Measurements from ENCODE around the gene UBL4A.

Gene UBL4A

DNA sequence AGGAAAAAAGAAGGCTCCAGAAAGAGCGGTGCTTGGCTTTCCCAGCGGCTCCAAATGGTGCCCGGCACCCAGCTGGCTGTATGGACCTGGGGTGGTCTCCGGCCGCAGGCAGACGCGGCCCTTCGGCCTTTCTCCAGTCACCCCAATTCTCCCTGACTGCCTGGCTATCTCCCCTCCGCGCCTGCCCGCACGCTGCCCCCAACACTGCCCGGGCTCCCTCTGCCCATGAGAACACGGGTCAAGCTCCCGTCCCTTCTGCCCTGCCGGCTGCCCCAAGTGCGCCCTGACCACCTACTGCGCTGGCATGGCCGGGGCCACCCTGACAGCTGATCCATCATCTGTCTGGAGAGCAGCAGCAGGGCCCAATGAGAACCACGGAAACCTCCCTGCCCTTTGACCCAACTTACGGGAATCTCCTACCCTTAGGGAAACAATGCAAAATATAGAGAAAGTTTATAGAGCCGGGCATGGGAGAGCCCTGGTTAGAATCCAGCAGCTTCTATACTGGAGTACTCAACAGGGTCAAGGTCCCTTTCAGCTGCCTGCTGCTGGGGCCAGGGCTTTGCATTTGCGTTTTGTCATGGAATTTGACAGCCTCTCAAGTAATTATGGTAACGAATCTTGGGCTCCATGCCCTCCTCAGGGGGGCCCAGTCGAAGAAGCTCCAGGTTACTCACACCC lies 30.8 kb upstream of the UBL4A start:
- H3K27me3 ChIP-seq (ENCODE audit: insufficient read depth, low read length, poor library complexity) = no peaks in the 10 kb centered on the region
- no peaks in the 10 kb centered on the region for H3K9me3 ChIP-seq (ENCODE audit: insufficient read depth, low read length, severe bottlenecking)
- no peak for ATAC-seq (ENCODE audit: insufficient read depth, low read depth)
- DNase-seq = no peak
- peaks cover 11% of the 10 kb centered on the region for H3K79me2 ChIP-seq (ENCODE audit: insufficient read depth, low read length)
- H3K9ac ChIP-seq (ENCODE audit: low read depth, low read length) = no peak overlapping the region; the same call in 1 of the 2 replicates
- no peaks in the 10 kb centered on the region for H3K36me3 ChIP-seq (ENCODE audit: insufficient read depth, low read length)
- peaks cover 19% of the 10 kb centered on the region for H3K4me1 ChIP-seq (ENCODE audit: insufficient read depth, low read length)
- no peaks in the 10 kb centered on the region for H4K20me1 ChIP-seq (ENCODE audit: insufficient read depth, low read length)
- peak overlapping the region in 1 of 2 experiments; percentile 69; a peak in 1 of 4 replicates for H3K4me3 ChIP-seq (ENCODE audit: low read depth in 1 of 2, low read length in 2 of 2)
- H2AFZ ChIP-seq (ENCODE audit: low read depth, low read length) = no peak overlapping the region
- TF ChIP-seq, protein P1, sequence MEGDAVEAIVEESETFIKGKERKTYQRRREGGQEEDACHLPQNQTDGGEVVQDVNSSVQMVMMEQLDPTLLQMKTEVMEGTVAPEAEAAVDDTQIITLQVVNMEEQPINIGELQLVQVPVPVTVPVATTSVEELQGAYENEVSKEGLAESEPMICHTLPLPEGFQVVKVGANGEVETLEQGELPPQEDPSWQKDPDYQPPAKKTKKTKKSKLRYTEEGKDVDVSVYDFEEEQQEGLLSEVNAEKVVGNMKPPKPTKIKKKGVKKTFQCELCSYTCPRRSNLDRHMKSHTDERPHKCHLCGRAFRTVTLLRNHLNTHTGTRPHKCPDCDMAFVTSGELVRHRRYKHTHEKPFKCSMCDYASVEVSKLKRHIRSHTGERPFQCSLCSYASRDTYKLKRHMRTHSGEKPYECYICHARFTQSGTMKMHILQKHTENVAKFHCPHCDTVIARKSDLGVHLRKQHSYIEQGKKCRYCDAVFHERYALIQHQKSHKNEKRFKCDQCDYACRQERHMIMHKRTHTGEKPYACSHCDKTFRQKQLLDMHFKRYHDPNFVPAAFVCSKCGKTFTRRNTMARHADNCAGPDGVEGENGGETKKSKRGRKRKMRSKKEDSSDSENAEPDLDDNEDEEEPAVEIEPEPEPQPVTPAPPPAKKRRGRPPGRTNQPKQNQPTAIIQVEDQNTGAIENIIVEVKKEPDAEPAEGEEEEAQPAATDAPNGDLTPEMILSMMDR (IDR thresholded peaks at IDR 0.05; ENCODE audit: borderline replicate concordance, extremely low read depth, low read length, poor library complexity, severe bottlenecking) = no peak
- TF ChIP-seq EZH2 (IDR thresholded peaks at IDR 0.05; ENCODE audit: borderline replicate concordance, low read depth, low read length, severe bottlenecking) = no peak
- H3K27ac ChIP-seq (ENCODE audit: low read length) = no peak overlapping the region
- H3K4me2 ChIP-seq (ENCODE audit: insufficient read depth, low read length) = peak overlapping the region; percentile 89

DNA sequence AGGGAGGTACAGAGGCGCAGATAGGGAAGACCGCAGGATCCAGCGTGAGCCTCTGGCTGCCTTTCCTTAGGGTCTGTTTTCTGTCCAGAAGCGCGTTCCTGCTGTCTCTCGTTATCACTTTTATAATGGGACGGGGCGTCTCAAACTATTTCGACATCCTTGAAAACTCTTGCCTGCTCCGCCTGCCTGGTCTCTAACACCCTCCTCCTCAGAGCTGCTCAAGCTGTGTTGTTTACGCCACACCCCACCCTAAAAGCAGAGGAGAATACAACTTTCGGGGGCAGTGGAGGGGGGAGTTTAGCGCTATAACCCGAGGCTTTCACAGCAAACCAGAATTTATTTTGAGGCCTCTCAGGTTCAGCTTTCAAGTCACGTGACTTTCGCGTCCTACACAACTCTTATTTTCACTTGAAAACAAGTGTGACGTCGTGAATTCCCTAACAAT lies 30.3 kb upstream of the UBL4A start:
- peaks cover 11% of the 10 kb centered on the region for H3K79me2 ChIP-seq (ENCODE audit: insufficient read depth, low read length)
- H3K9ac ChIP-seq (ENCODE audit: low read depth, low read length) = peak overlapping the region; percentile 68
- H3K36me3 ChIP-seq (ENCODE audit: insufficient read depth, low read length) = no peaks in the 10 kb centered on the region
- H3K4me1 ChIP-seq (ENCODE audit: insufficient read depth, low read length) = peaks cover 22% of the 10 kb centered on the region
- peak overlapping the region; percentile 89 for H3K4me2 ChIP-seq (ENCODE audit: insufficient read depth, low read length)
- DNase-seq = no peak
- peak; percentile 2; the same call in 1 of the 3 replicates for ATAC-seq (ENCODE audit: insufficient read depth, low read depth)
- TF ChIP-seq EZH2 (IDR thresholded peaks at IDR 0.05; ENCODE audit: borderline replicate concordance, low read depth, low read length, severe bottlenecking) = no peak
- TF ChIP-seq, protein P1 (IDR thresholded peaks at IDR 0.05; ENCODE audit: borderline replicate concordance, extremely low read depth, low read length, poor library complexity, severe bottlenecking) = no peak
- H3K27me3 ChIP-seq (ENCODE audit: insufficient read depth, low read length, poor library complexity) = no peaks in the 10 kb centered on the region
- peak overlapping the region; percentile 89 for H3K27ac ChIP-seq (ENCODE audit: low read length)
- H4K20me1 ChIP-seq (ENCODE audit: insufficient read depth, low read length) = no peaks in the 10 kb centered on the region
- peak overlapping the region; percentile 26 to 69; a peak in 3 of 4 replicates for H3K4me3 ChIP-seq (ENCODE audit: low read depth in 1 of 2, low read length in 2 of 2)
- H3K9me3 ChIP-seq (ENCODE audit: insufficient read depth, low read length, severe bottlenecking) = no peaks in the 10 kb centered on the region
- peak overlapping the region; percentile 94 for H2AFZ ChIP-seq (ENCODE audit: low read depth, low read length)

DNA sequence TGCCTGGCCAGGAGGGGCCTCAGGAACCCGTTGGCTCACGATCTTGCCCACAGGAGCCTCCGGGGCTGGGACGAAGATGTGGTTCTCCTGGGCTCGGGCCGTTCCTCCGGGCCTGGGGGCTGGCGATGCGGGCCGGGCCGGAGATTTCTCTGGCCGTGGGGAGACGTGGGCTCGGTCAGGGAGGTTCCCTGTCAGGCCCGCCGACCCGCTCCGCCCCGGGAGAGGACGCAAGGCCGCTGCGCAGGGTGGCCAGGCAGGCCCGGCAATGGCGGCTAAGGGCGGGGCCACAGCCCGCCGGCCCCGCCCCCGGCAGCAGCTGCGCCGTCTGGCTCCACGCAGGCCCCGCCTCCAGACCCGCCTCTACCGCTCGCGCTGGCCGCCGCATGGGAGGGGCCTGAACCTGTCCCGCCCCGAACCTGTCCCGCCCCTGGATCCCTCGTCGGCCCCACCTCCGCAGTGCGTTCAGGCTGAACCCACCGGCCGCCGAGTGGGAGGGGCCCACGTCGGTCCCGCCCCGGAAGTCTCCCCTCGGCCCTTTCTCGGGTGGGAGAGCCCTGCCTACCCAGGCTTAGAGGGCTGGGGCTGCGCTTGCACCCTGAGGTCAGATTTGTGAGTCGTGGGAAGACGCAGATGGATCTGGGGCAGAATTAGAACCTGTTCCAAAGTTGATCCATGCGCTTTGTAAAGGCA lies 29.7 kb upstream of the UBL4A start, which contains the start of gene FAM3A:
Gene FAM3A, minus strand, starts transcription at position 267 of the 690 bp plus-strand sequence. CDS start 460 bp downstream, outside the sequence.
- H3K27ac ChIP-seq (ENCODE audit: low read length) = peak within 1 kb of the TSS; percentile 89
- no peaks in the 10 kb centered on the region for H3K9me3 ChIP-seq (ENCODE audit: insufficient read depth, low read length, severe bottlenecking)

More for the DNA sequence above, 29.7 kb upstream of the UBL4A start, which contains the start of gene FAM3A:
- ATAC-seq (ENCODE audit: insufficient read depth, low read depth) (peak; percentile 90), DNase-seq (peak; percentile 93)
- Histone ChIP-seq H4K20me1 (ENCODE audit: insufficient read depth, low read length) (no peaks in the 10 kb centered on the region), H3K36me3 (ENCODE audit: insufficient read depth, low read length) (no peaks in the 10 kb centered on the region), H3K4me3 (ENCODE audit: low read depth in 1 of 2, low read length in 2 of 2) (peak within 1 kb of the TSS; percentile 52 to 84; a peak in 3 of 4 replicates), H2AFZ (ENCODE audit: low read depth, low read length) (peak within 1 kb of the TSS; percentile 94), H3K4me2 (ENCODE audit: insufficient read depth, low read length) (peak within 1 kb of the TSS; percentile 89), H3K4me1 (ENCODE audit: insufficient read depth, low read length) (peaks cover 23% of the 10 kb centered on the region), H3K27me3 (ENCODE audit: insufficient read depth, low read length, poor library complexity) (no peaks in the 10 kb centered on the region), H3K9ac (ENCODE audit: low read depth, low read length) (peak within 1 kb of the TSS; percentile 81), H3K79me2 (ENCODE audit: insufficient read depth, low read length) (peaks cover 11% of the 10 kb centered on the region)
- TF ChIP-seq, protein P1 (IDR thresholded peaks at IDR 0.05; ENCODE audit: borderline replicate concordance, extremely low read depth, low read length, poor library complexity, severe bottlenecking) = no peak
- TF ChIP-seq EZH2 (IDR thresholded peaks at IDR 0.05; ENCODE audit: borderline replicate concordance, low read depth, low read length, severe bottlenecking) = no peak
